Measurements from ENCODE around the gene ZG16.

ZG16 gene

DNA sequence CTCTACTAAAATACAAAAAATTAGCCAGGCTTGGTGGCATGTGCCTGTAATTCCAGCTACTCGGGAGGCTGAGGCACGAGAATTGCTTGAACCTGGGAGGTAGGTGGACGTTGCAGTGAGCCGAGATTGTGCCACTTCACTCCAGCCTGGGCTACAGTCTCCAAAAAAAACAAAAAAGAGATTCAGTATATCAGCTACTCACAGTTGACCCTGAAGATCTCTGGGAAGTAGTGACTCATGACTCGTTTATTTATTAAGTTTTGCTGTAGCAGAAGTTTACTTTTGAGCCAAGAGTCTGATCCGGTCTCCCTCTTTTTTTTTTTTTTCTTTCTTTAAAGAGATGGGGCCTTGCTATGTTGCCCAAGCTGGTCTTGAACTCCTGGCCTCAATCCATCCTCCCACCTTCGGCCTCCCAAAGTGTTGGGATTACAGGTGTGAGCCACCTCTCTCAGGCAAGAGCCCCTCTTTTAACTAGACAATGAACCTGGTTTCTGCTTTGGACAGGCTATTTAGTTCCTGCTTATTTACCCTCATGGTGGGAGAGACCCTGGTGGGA, 46.6 kb downstream of the ZG16 start:
- H3K4me3 ChIP-seq (ENCODE audit: low read depth, low read length) = no peak overlapping the region
- H3K27ac ChIP-seq = peak overlapping the region; percentile 98
- no peak for TF ChIP-seq CTCF (IDR thresholded peaks at IDR 0.05; ENCODE audit: low read depth, low read length)
- no peaks in the 10 kb centered on the region for H3K9me3 ChIP-seq (ENCODE audit: severe bottlenecking)
- no peak for DNase-seq
- no peaks in the 10 kb centered on the region for H3K27me3 ChIP-seq (ENCODE audit: insufficient read depth, low read depth, severe bottlenecking)
- peaks cover 4% of the 10 kb centered on the region for H3K36me3 ChIP-seq

DNA sequence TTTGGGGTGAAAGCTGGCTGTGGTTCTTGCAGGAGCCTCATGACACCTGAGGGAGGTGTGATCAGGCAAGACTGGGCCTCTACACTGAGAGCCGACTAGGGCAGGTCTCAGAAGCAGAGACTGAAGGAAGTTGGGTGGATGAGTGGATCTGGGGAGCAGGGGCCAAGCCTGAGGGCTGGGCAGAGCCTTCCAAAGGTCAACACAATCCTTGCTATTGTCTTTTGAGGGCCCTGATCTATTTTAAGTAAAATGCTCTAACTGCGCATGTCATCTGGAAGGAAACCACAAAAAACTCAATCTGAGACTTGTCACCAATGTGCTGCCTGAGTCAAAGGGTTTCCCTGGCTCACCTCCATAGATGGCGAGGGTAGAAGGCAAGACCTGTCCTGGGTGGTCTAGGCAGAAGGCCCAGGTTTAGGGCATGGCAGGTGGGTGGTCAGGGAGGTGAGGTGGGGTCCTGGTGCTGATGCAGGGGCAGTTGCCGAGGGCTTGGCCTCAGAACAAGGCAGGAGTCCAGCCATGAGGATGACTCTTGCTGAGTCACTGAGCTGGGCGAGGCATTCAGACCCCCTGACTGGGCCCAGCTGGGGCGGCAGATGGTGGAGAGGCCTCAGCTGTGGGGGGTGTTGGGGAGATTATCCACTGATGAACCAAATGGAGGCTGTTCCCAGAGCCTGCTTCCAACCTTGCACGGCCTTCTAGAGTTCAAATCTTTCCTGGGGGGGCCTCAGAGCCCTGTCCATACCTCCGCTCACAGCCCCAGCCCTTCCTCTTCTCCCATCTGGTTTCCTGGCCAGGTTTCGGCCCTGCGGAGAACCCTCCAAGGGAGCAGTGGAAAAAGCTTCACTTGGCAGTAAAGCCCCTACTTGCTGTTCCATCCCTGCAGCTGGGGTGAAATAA, 47.3 kb downstream of the ZG16 start:
- no peaks in the 10 kb centered on the region; the same call in none of the 2 replicates for H3K36me3 ChIP-seq
- peak; percentile 97 for DNase-seq
- peak overlapping the region; percentile 98 for H3K27ac ChIP-seq
- no peaks in the 10 kb centered on the region for H3K9me3 ChIP-seq (ENCODE audit: severe bottlenecking)
- peak overlapping the region; percentile 12 for H3K4me3 ChIP-seq (ENCODE audit: low read depth, low read length)
- no peak for TF ChIP-seq CTCF (IDR thresholded peaks at IDR 0.05; ENCODE audit: low read depth, low read length)
- no peaks in the 10 kb centered on the region for H3K27me3 ChIP-seq (ENCODE audit: insufficient read depth, low read depth, severe bottlenecking)

DNA sequence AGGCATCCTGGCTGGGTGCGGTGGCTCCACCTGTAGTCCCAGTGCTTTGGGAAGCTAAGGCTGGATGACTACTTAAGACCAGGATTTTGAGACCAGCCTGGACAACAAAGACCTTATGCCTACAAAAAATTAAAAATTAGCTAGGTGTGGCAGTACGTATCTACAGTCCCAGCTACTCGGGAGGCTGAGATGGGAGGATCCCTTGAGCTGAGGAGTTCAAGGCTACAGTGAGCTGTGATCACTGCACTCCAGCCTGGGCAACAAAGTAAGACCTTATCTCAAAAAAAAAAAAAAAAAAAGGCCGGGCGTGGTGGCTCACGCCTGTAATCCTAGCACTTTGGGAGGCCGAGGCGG, 48.3 kb downstream of the ZG16 start:
- TF ChIP-seq CTCF (IDR thresholded peaks at IDR 0.05; ENCODE audit: low read depth, low read length) = no peak
- Histone ChIP-seq H3K9me3 (ENCODE audit: severe bottlenecking) (no peaks in the 10 kb centered on the region), H3K27me3 (ENCODE audit: insufficient read depth, low read depth, severe bottlenecking) (no peaks in the 10 kb centered on the region), H3K27ac (peak overlapping the region; percentile 98), H3K36me3 (no peaks in the 10 kb centered on the region), H3K4me3 (ENCODE audit: low read depth, low read length) (no peak overlapping the region)
- no peak for DNase-seq

DNA sequence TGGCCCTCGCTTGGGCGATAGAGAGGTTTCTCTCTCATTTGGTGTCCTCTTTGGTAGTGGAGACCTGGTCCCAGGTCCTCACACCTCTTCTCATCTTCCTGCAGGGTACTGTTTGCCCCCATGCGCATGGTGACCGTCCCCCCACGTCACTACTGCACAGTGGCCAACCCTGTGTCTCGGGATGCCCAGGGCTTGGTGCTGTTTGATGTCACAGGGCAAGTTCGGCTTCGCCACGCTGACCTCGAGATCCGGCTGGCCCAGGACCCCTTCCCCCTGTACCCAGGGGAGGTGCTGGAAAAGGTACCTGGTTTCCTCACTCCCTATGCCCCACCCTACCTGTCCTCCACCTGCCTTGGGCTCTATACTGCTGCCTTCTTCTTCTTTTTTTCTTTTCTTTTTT, 52.7 kb downstream of the ZG16 start:
- no peak for DNase-seq
- TF ChIP-seq CTCF (IDR thresholded peaks at IDR 0.05; ENCODE audit: low read depth, low read length) = no peak
- no peaks in the 10 kb centered on the region for H3K27me3 ChIP-seq (ENCODE audit: insufficient read depth, low read depth, severe bottlenecking)
- no peaks in the 10 kb centered on the region for H3K36me3 ChIP-seq
- no peak overlapping the region for H3K27ac ChIP-seq
- H3K9me3 ChIP-seq (ENCODE audit: severe bottlenecking) = no peaks in the 10 kb centered on the region
- no peak overlapping the region for H3K4me3 ChIP-seq (ENCODE audit: low read depth, low read length)

DNA sequence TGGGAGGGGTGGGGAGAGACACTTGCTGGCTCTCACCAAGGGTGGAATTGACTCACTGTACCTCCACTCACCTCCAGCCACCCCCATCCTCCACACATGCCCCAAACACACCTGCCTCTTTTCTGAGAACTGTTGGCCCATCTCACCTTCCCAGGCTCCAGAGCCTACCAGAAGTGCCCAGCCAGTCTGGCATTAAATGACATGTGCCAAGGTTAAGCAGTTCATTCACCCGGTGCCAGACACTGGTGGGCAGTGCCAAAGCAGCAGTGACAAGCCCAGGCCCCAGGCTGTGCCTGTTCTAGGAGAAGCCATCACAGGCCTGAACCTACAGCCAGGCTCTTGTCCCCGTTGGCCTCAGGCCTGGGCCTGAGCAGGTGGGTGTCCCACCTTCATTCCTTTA, 53.4 kb downstream of the ZG16 start:
- H3K27ac ChIP-seq = no peak overlapping the region
- no peak for DNase-seq
- no peaks in the 10 kb centered on the region for H3K36me3 ChIP-seq
- no peak for TF ChIP-seq CTCF (IDR thresholded peaks at IDR 0.05; ENCODE audit: low read depth, low read length)
- no peaks in the 10 kb centered on the region for H3K9me3 ChIP-seq (ENCODE audit: severe bottlenecking)
- H3K4me3 ChIP-seq (ENCODE audit: low read depth, low read length) = no peak overlapping the region
- no peaks in the 10 kb centered on the region for H3K27me3 ChIP-seq (ENCODE audit: insufficient read depth, low read depth, severe bottlenecking)

All from WERI-Rb-1 (cell line).